MG63 (cell line): Measurements from ENCODE around the gene ATP5ME. TPM values are rescaled to one million over a fixed set of nuclear protein-coding genes. Genes with fewer than 3 reads are reported as not detected.

Experiments
- DNase-seq: peaks from one replicate; pipeline ENCODE4 v3.0.0-alpha.2; 2020
- H3K27me3 ChIP-seq: fragments of 250-450 bp; sonication (Bioruptor Pico); 2 replicates; pipeline ENCODE4 v1.5.1; 2020; ENCODE audit warnings: mild to moderate bottlenecking, moderate library complexity
- H3K36me3 ChIP-seq: fragments of 250-450 bp; sonication (Bioruptor Pico); 2 replicates; pipeline ENCODE4 v1.5.1; 2020; ENCODE audit warnings: mild to moderate bottlenecking, moderate library complexity
- H3K4me3 ChIP-seq: fragments of 250-450 bp; sonication (Bioruptor Pico); 2 replicates; pipeline ENCODE4 v1.5.1; 2020; ENCODE audit warnings: mild to moderate bottlenecking, moderate library complexity
- H3K9me3 ChIP-seq: fragments of 250-450 bp; sonication (Bioruptor Pico); 2 replicates; pipeline ENCODE4 v1.5.1; 2020; ENCODE audit warnings: mild to moderate bottlenecking, moderate library complexity
- total RNA-seq: library from RNA; depleted of rRNA; stranded (reverse); fragments of >200 nt; shearing (Covaris generic); gene quantifications from 2 replicates; pipeline ENCODE4 v1.2.3, GENCODE V29; 2014; ENCODE audit warnings: low replicate concordance; rRNA removed

The ATP5ME gene
- total RNA-seq, 1 experiment from 2014 or later, result 183 TPM

GRCh38 chr4:624705-625590, 49.1 kb downstream of the ATP5ME start, which contains the start of gene PDE6B:
TSS of gene PDE6B (plus strand) at chr4:625573. CDS start at chr4:625627, 54 bp downstream.
- no peaks in the 10 kb centered on the region for H3K27me3 ChIP-seq
- H3K4me3 ChIP-seq, result no peak within 1 kb of the TSS
- no peaks in the 10 kb centered on the region for H3K9me3 ChIP-seq
- H3K36me3 ChIP-seq, result no peaks in the 10 kb centered on the region
- DNase-seq, result no peak

GRCh38 chr4:623914-624566, 50.0 kb downstream of the ATP5ME start:
- no peak for DNase-seq
- Histone ChIP-seq H3K9me3 (no peaks in the 10 kb centered on the region), H3K27me3 (no peaks in the 10 kb centered on the region)

GRCh38 chr4:622996-623913, 50.8 kb downstream of the ATP5ME start:
- Histone ChIP-seq H3K36me3 (no peaks in the 10 kb centered on the region), H3K4me3 (no peak overlapping the region), H3K27me3 (no peaks in the 10 kb centered on the region), H3K9me3 (no peaks in the 10 kb centered on the region)
- DNase-seq, result no peak

More at GRCh38 chr4:623914-624566, 50.0 kb downstream of the ATP5ME start:
- Histone ChIP-seq H3K4me3 (no peak overlapping the region), H3K36me3 (no peaks in the 10 kb centered on the region)

Other genes with a start within 250 kb of the ATP5ME start
- gene ZNF721, start 175.1 kb downstream of the ATP5ME start, total RNA-seq, result 1.6 and 4.8 TPM in 2 replicates
- 13.2 and 25.4 TPM in 2 replicates for gene PIGG, start 175.1 kb downstream of the ATP5ME start, total RNA-seq
- not detected in 2 replicates for gene TMEM271, start 98.0 kb downstream of the ATP5ME start, total RNA-seq
- gene PDE6B, start 48.7 kb downstream of the ATP5ME start, total RNA-seq, result 0.10 TPM in 1 of 2 replicates, not detected in the other
- 1.2 TPM in 1 of 2 replicates, not detected in the other for gene MYL5, start 266 bp upstream of the ATP5ME start, total RNA-seq
- gene SLC49A3, start 14.9 kb upstream of the ATP5ME start, total RNA-seq, result 0.49 TPM in 1 of 2 replicates, not detected in the other
- 9.9 and 25.5 TPM in 2 replicates for gene PCGF3, start 31.6 kb upstream of the ATP5ME start, total RNA-seq
- gene CPLX1, start 151.9 kb upstream of the ATP5ME start, total RNA-seq, result not detected in 2 replicates